Cardiac septum (tissue), 1 donor: ENCODE results near the gene MOCS1. TPM values are rescaled to one million over a fixed set of nuclear protein-coding genes. Genes with fewer than 3 reads are reported as not detected.

ENCODE experiments used
- DNase-seq: peaks from one replicate; pipeline ENCODE4 v3.0.0-alpha.2; 2020; ENCODE audit warnings: low spot score
- intact Hi-C: fragments of 100-400 bp; cut with DNase I; formaldehyde crosslinking; loops from one replicate; pipeline ENCODE4 v1.14.0; 2022
- total RNA-seq: library from RNA; stranded (reverse); fragmentation: NEBNext Ultra II Directional; extraction: Animal tissue kit (Norgen Biotek cat#: 25700); gene quantifications from one replicate; pipeline ENCODE4 v1.2.1, GENCODE V29; 2021
- donor health status: DM: no; HTN: no; CAD: no.

The MOCS1 gene
- total RNA-seq, 1 donor from 2014 or later, result 22.1 TPM

DNA sequence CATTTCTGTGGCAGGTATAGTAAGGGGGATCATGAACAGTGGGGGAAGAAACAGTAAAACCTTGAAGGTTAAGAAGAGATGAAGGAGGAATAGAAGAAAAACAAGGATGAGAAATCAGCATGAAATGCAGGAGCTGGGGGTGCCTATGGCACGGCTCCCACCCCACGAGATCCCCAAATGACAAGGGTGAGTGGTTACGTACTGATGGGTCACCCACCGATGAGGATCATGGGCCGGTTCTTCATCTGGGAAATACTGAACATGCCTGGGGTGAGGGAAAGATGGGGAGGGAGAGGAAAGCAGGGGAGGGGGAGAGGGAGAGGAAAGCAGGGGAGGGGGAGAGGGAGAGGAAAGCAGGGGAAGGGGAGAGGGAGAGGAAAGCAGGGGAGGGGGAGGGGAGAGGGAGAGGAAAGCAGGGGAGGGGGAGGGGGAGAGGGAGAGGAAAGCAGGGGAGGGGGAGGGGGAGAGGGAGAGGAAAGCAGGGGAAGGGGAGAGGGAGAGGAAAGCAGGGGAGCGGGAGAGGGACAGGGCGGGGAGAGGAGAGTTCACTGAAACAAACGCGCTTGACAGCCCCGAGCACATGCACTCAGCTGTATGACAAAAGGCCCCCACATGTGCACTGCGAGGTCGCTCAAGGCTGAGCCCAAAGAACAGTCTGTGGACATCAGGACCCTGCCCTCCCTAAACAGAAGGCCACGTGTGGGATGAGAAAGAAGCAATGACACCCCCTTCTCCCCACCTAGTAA is 25.3 kb downstream of the MOCS1 start:
- peak; percentile 51 for DNase-seq
- intact Hi-C loops, result no loop called here

- DNase-seq, result peak; percentile 71
- intact Hi-C loops, result no loop called here
Measured at GRCh38 chr6:39907871-39908575, 26.2 kb downstream of the MOCS1 start.

DNA sequence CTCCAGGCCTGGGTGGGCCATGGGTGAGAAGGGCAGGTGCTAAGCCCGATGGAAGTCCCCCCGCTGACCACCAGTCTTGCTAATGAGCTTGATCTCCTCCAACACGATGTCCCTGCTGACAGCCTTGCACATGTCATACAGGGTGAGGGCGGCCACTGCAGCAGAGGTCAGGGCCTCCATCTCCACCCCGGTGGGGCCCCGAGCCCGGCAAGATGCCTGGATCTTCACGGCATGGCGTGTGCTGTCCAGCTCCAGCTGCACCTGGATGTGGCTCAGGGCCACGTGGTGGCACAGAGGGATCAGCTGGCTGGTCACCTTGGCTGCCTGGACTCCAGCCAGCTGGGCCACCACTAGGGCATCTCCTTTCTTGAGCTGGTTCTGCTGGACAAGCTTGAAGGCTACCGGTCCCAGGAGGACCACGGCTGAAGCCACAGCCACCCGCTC is 27.9 kb downstream of the MOCS1 start:
- DNase-seq, result peak; percentile 71
- intact Hi-C loops, result no loop called here

- intact Hi-C loops, result no loop called here
- DNase-seq, result peak; percentile 26
Measured at GRCh38 chr6:39905640-39905975, 28.7 kb downstream of the MOCS1 start.

DNA sequence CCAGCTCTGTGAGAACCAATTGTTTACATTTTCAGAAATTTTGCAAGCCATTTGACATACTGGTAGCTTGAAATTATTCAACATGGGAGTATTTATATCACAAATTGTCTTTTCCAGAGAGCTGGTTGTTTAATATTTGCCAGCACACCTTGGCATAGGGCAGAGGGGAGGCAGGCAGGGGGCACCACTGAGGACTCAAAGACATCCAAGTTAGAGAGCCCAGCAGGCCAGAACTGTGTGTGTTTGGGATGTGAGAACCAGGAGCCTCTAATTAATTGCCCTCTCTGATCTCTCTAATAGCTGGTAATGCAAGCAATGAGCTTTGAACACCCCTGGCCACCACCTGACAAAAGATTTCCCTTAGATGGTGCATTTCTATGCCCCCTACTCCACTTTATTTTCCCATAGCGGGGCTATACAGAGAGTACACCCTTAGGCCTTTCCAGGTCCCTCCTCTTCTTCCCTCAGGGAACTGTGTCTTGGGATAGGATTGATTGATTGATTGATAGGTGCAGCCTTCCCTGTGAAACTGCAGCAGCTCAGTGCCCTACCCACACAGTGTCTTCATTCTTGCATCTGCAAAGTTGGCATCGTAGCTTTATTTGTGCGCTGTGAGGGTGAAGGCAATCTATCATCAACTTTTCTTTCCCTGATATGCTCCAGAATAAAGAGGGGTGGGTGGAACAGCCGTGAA is 29.2 kb downstream of the MOCS1 start:
- intact Hi-C loops, result no loop called here
- peak; percentile 39 for DNase-seq

GRCh38 chr6:39903656-39904055 is 30.6 kb downstream of the MOCS1 start:
- peak; percentile 72 for DNase-seq
- intact Hi-C loops, result no loop called here

GRCh38 chr6:39902786-39903465 is 31.3 kb downstream of the MOCS1 start:
- intact Hi-C loops, result no loop called here
- DNase-seq, result peak; percentile 59

GRCh38 chr6:39902136-39902535 is 32.1 kb downstream of the MOCS1 start:
- intact Hi-C loops, result no loop called here
- DNase-seq, result peak; percentile 50

- DNase-seq, result peak; percentile 70
- intact Hi-C loops, result no loop called here
Measured at GRCh38 chr6:39901670-39902069, 32.6 kb downstream of the MOCS1 start.

DNA sequence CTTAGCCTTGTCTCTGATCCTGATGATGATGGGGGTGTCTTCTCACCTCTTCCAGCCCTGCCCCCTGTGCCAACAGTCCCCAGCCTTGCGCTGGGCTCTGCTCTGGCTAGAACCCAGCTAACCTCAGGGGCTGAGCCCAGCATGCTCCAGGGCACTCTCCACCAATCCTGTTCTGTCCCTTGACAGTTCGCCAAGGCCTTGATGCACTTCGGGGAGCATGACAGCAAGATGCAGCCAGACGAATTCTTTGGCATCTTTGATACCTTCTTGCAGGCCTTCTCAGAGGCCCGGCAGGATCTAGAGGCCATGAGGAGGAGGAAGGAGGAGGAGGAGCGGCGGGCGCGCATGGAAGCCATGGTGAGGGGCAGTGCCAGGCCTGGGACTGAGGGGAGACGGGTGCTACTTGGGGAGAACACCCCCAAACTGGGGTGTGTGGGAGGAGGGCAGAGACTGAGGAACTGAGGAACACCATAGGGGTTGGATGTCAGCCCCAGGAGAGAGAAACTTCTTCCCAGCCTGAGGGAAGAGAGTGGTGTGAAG is 33.1 kb downstream of the MOCS1 start:
- intact Hi-C loops, result no loop called here
- peak; percentile 29 for DNase-seq

DNA sequence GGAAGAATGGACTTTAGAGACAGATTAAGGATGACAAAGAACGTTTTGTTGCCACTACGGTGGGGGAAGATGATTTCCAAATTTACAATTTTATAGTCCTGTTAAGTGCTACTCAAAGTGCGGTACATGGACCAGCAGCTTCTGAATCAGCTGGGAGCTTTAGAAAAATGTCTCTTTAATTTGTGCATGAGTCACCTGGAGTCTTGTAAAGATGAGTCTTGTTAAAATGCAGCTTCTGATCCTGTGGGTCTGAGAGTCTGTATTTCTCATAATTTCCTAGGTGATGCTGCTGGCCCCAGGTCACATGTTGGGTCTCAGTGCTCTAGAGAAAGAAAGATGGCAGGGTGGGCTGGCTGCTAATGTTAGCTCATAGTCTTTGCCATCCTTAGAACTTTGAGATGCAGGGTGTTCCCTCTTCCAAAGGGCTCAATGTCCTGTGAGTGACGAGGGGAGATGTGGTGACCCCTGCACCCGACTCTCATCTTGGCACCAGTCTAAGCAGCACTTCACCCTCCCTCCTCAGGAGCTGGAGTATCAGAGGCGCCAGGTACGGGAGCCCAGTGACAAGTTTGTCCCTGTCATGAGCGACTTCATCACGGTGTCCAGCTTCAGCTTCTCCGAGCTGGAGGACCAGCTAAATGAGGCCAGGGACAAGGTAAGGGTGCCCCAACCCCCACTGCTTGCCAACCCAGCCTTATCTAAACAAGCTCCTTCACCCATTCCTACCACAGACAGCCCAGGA is 34.5 kb downstream of the MOCS1 start:
- intact Hi-C loops, result no loop called here
- DNase-seq, result peak; percentile 47

GRCh38 chr6:39898625-39899024 is 35.6 kb downstream of the MOCS1 start:
- intact Hi-C loops, result no loop called here
- DNase-seq, result peak; percentile 44

- intact Hi-C loops, result no loop called here
- DNase-seq, result no peak
Measured at GRCh38 chr6:39897698-39898097, 36.6 kb downstream of the MOCS1 start.

GRCh38 chr6:39896701-39897100 is 37.6 kb downstream of the MOCS1 start:
- intact Hi-C loops, result no loop called here
- peak; percentile 56 for DNase-seq

- intact Hi-C loops, result loop anchor here (2.0 to 5.0 kb wide), 2 partner anchors 28 to 516 kb away; no protein-coding TSS in a partner anchor
- DNase-seq, result no peak
Measured at GRCh38 chr6:39893286-39893685, 41.0 kb downstream of the MOCS1 start.

GRCh38 chr6:39892490-39893129 is 41.7 kb downstream of the MOCS1 start:
- intact Hi-C loops, result loop anchor here (2.0 to 5.0 kb wide), 2 partner anchors 28 to 515 kb away; no protein-coding TSS in a partner anchor

GRCh38 chr6:39891976-39892375 is 42.3 kb downstream of the MOCS1 start:
- intact Hi-C loops, result loop anchor here (2.0 to 5.0 kb wide), 2 partner anchors 27 to 515 kb away; no protein-coding TSS in a partner anchor
- no peak for DNase-seq

More at GRCh38 chr6:39892490-39893129, 41.7 kb downstream of the MOCS1 start:
- peak; percentile 81 for DNase-seq

- peak; percentile 74 for DNase-seq
- intact Hi-C loops, result loop anchor here (5.0 kb wide), 1 partner anchor 514 kb away; no protein-coding TSS in a partner anchor
Measured at GRCh38 chr6:39891353-39891752, 42.9 kb downstream of the MOCS1 start.
